HG02884 (cell line): Measurements from ENCODE around the gene SCNN1B.

Experiments used
- ATAC-seq: cut with Tn5 transposase; IDR thresholded peaks from one replicate; pipeline ENCODE4 v1.9.1; 2021; ENCODE audit warnings: mild to moderate bottlenecking, moderate library complexity; ENCODE audit not compliant: unreplicated experiment

Gene SCNN1B

GRCh38 chr16:23401139-23401538 lies 99.0 kb downstream of the SCNN1B start:
- ATAC-seq: no peak

- no peak for ATAC-seq
These were observed 100.0 kb downstream of the SCNN1B start for GRCh38 chr16:23402100-23402499.

- no peak for ATAC-seq
These were observed 101.4 kb downstream of the SCNN1B start for GRCh38 chr16:23403547-23403946.

- no peak for ATAC-seq
These were observed 103.9 kb downstream of the SCNN1B start for GRCh38 chr16:23406024-23406423.

- ATAC-seq: no peak
These were observed 104.6 kb downstream of the SCNN1B start for GRCh38 chr16:23406546-23407240.

- no peak for ATAC-seq
These were observed 105.5 kb downstream of the SCNN1B start for GRCh38 chr16:23407436-23408127.

- ATAC-seq: no peak
These were observed 106.2 kb downstream of the SCNN1B start for GRCh38 chr16:23408242-23408822.

- ATAC-seq: no peak
These were observed 106.8 kb downstream of the SCNN1B start for GRCh38 chr16:23408823-23409298.

GRCh38 chr16:23409522-23409921 lies 107.4 kb downstream of the SCNN1B start:
- no peak for ATAC-seq

- no peak for ATAC-seq
These were observed 108.1 kb downstream of the SCNN1B start for GRCh38 chr16:23410176-23410575.

- no peak for ATAC-seq
These were observed 112.6 kb downstream of the SCNN1B start for GRCh38 chr16:23414731-23415130.

GRCh38 chr16:23416816-23417215 lies 114.7 kb downstream of the SCNN1B start:
- ATAC-seq: no peak

- no peak for ATAC-seq
These were observed 117.9 kb downstream of the SCNN1B start for GRCh38 chr16:23420011-23420410.

- no peak for ATAC-seq
These were observed 121.5 kb downstream of the SCNN1B start for GRCh38 chr16:23423496-23424049.

GRCh38 chr16:23424292-23424958 lies 122.3 kb downstream of the SCNN1B start:
- ATAC-seq: no peak

GRCh38 chr16:23428351-23428750 lies 126.2 kb downstream of the SCNN1B start:
- ATAC-seq: no peak
